Measurements from ENCODE around the gene PLXNA4.

Gene PLXNA4

GRCh38 chr7:132410385-132410784, 165.9 kb downstream of the PLXNA4 start:
- H3K27me3 ChIP-seq (ENCODE audit: low read length), result no peaks in the 10 kb centered on the region
- no peak overlapping the region for H3K4me2 ChIP-seq (ENCODE audit: low read depth, low read length, poor library complexity, severe bottlenecking)
- no peak for TF ChIP-seq EZH2phosphoT487 (conservative IDR thresholded peaks at IDR 0.05; ENCODE audit: low read length)
- TF ChIP-seq CTCF (IDR thresholded peaks at IDR 0.05; ENCODE audit: insufficient read depth, low read length, poor library complexity, severe bottlenecking), result no peak
- no peaks in the 10 kb centered on the region for H3K79me2 ChIP-seq (ENCODE audit: insufficient read depth, low read length)
- no peak overlapping the region for H3K9ac ChIP-seq (ENCODE audit: low read length)
- no peaks in the 10 kb centered on the region for H3F3A ChIP-seq (ENCODE audit: insufficient read depth)
- no peaks in the 10 kb centered on the region for H4K20me1 ChIP-seq (ENCODE audit: low read depth, low read length)
- no peak overlapping the region for H3K4me3 ChIP-seq (ENCODE audit: insufficient read depth, low read length, poor library complexity, severe bottlenecking)
- no peaks in the 10 kb centered on the region for H3K9me3 ChIP-seq (ENCODE audit: insufficient read depth, low read length)
- H3K27ac ChIP-seq (ENCODE audit: low read depth, low read length), result no peak overlapping the region
- H2AFZ ChIP-seq (ENCODE audit: low read depth, low read length, severe bottlenecking), result no peak overlapping the region
- H3K36me3 ChIP-seq (ENCODE audit: low read length), result no peaks in the 10 kb centered on the region
- no peaks in the 10 kb centered on the region for H3K9me2 ChIP-seq (replicated peaks; ENCODE audit: insufficient read depth, low read length)

- Histone ChIP-seq H3K4me2 (ENCODE audit: low read depth, low read length, poor library complexity, severe bottlenecking) (no peak overlapping the region), H2AFZ (ENCODE audit: low read depth, low read length, severe bottlenecking) (no peak overlapping the region), H3K79me2 (ENCODE audit: insufficient read depth, low read length) (no peaks in the 10 kb centered on the region), H3K36me3 (ENCODE audit: low read length) (no peaks in the 10 kb centered on the region), H3K27me3 (ENCODE audit: low read length) (no peaks in the 10 kb centered on the region), H4K20me1 (ENCODE audit: low read depth, low read length) (no peaks in the 10 kb centered on the region), H3K27ac (ENCODE audit: low read depth, low read length) (no peak overlapping the region), H3K4me3 (ENCODE audit: insufficient read depth, low read length, poor library complexity, severe bottlenecking) (no peak overlapping the region), H3K9me2 (replicated peaks; ENCODE audit: insufficient read depth, low read length) (no peaks in the 10 kb centered on the region), H3F3A (ENCODE audit: insufficient read depth) (no peaks in the 10 kb centered on the region), H3K9ac (ENCODE audit: low read length) (no peak overlapping the region), H3K9me3 (ENCODE audit: insufficient read depth, low read length) (no peaks in the 10 kb centered on the region)
- TF ChIP-seq EZH2phosphoT487 (conservative IDR thresholded peaks at IDR 0.05; ENCODE audit: low read length) (no peak), CTCF (IDR thresholded peaks at IDR 0.05; ENCODE audit: insufficient read depth, low read length, poor library complexity, severe bottlenecking) (no peak)
Observed at GRCh38 chr7:132407764-132408163, 168.5 kb downstream of the PLXNA4 start.

GRCh38 chr7:132406039-132406438, 170.2 kb downstream of the PLXNA4 start:
- Histone ChIP-seq H3K4me3 (ENCODE audit: insufficient read depth, low read length, poor library complexity, severe bottlenecking) (no peak overlapping the region), H2AFZ (ENCODE audit: low read depth, low read length, severe bottlenecking) (no peak overlapping the region), H3K9me2 (replicated peaks; ENCODE audit: insufficient read depth, low read length) (no peaks in the 10 kb centered on the region), H3K36me3 (ENCODE audit: low read length) (no peaks in the 10 kb centered on the region), H4K20me1 (ENCODE audit: low read depth, low read length) (no peaks in the 10 kb centered on the region), H3K9ac (ENCODE audit: low read length) (no peak overlapping the region), H3K9me3 (ENCODE audit: insufficient read depth, low read length) (no peaks in the 10 kb centered on the region), H3F3A (ENCODE audit: insufficient read depth) (no peaks in the 10 kb centered on the region), H3K27ac (ENCODE audit: low read depth, low read length) (no peak overlapping the region), H3K27me3 (ENCODE audit: low read length) (no peaks in the 10 kb centered on the region), H3K79me2 (ENCODE audit: insufficient read depth, low read length) (no peaks in the 10 kb centered on the region), H3K4me2 (ENCODE audit: low read depth, low read length, poor library complexity, severe bottlenecking) (no peak overlapping the region)
- no peak for TF ChIP-seq EZH2phosphoT487 (conservative IDR thresholded peaks at IDR 0.05; ENCODE audit: low read length)
- TF ChIP-seq CTCF (IDR thresholded peaks at IDR 0.05; ENCODE audit: insufficient read depth, low read length, poor library complexity, severe bottlenecking), result no peak
